Measurements from ENCODE around the gene MOB3A. TPM values are rescaled to one million over a fixed set of nuclear protein-coding genes. Genes with fewer than 3 reads are reported as not detected.
"Not testable (repeated sequence)": the region's sequence is repeated elsewhere in the genome, so short reads cannot be mapped to it uniquely, and the experiment has no call there.

Gene MOB3A
- total RNA-seq, 1 donor from 2014 or later = 161 TPM

DNA sequence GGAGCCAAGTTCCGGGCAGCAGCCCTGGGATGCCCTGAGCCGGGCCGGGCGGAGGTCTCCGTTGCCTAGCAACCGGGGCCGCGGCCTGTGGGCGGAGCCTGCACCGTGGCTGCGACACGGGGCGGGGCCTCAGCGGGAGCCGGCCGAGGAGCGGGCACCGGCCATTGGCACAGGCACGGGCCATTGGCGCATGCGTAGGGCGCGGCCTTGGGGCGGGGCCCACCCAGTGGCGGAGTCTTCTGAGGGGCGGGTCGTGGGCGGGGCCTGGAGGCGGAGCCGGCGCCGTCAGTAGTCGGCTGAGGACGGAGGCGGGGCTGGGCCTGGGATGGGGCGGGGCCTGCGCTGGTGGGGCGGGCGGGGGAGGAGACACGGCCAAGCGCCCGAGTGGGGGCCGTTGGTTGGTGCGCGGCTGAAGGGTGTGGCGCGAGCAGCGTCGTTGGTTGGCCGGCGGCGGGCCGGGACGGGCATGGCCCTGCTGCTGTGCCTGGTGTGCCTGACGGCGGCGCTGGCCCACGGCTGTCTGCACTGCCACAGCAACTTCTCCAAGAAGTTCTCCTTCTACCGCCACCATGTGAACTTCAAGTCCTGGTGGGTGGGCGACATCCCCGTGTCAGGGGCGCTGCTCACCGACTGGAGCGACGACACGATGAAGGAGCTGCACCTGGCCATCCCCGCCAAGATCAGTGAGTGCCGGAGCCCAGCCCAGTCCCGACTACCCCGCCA, 515 bp upstream of the MOB3A start, which contains the start of gene IZUMO4:
TSS of gene IZUMO4 (plus strand) at position 436 of the 723 bp plus-strand sequence. CDS start at position 467, 31 bp downstream.
- Mint-ChIP-seq H3K9me3 (no peaks in the 10 kb centered on the region), H3K27me3 (ENCODE audit: insufficient read depth) (no peaks in the 10 kb centered on the region), H3K4me1 (ENCODE audit: low read depth) (peaks cover 23% of the 10 kb centered on the region), H3K36me3 (ENCODE audit: low read depth) (peaks cover 24% of the 10 kb centered on the region), H3K4me3 (peak within 1 kb of the TSS; percentile 97), H3K27ac (peak within 1 kb of the TSS; percentile 91)
- peak; percentile 99 for DNase-seq (ENCODE audit: low spot score)
- intact Hi-C loops (cut with micrococcal nuclease) = loop anchor here (1.0 to 5.0 kb wide), 10 partner anchors 11 to 606 kb away; partner anchors contain the start of genes ABHD17A, AP3D1, MKNK2 and PCSK4

DNA sequence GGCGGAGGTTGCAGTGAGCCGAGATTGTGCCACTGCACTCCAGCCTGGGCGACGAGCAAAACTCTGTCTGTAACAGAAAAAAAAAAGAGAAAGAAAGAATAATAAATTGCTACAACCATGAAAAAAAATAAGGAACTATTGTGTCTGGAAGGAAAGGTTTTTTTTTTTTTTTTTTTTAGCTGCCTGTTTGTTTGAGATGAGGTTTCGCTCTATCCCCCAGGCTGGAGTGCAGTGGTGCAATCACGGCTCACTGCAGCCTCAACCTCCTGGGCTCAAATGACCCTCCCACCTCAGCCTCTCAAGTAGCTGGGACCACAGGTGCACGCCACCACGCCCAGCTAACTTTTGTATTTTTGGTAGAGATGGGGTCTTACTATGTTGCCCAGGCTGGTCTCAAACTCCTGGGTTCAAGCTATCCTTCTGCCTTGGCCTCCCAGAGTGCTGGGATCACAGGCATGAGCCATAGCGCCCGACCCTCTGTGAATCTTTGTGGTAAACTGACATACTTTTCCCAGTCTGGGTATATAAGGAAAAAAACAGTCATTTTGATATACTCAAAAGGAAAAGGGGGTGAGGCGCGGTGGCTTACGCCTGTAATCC, 4.1 kb downstream of the MOB3A start:
- H3K27me3 Mint-ChIP-seq (ENCODE audit: insufficient read depth); intact Hi-C loops (cut with micrococcal nuclease); H3K4me3 Mint-ChIP-seq; H3K27ac Mint-ChIP-seq; DNase-seq (ENCODE audit: low spot score); H3K9me3 Mint-ChIP-seq: not testable (repeated sequence)
- Mint-ChIP-seq H3K36me3 (ENCODE audit: low read depth) (peaks cover 28% of the 10 kb centered on the region), H3K4me1 (ENCODE audit: low read depth) (peaks cover 55% of the 10 kb centered on the region)

DNA sequence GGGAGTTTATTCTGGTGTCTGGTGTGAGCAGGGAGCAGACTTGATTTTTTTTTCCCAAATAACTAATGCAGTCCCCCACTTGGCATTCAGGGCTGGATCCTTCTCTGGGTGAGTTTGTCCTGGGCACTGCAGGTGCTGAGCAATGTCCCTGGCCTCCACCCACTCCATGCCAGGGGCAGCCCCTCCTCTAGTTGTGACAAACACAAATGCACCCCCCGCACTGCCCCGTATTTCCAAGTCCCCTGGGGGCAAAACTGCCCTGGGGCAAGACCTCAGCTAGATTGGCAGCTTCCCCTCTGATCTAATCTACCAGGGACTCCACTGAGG, 6.4 kb downstream of the MOB3A start:
- intact Hi-C loops (cut with micrococcal nuclease) = no loop called here
- peak overlapping the region; percentile 78 for H3K4me3 Mint-ChIP-seq
- H3K27me3 Mint-ChIP-seq (ENCODE audit: insufficient read depth) = peaks cover 2% of the 10 kb centered on the region
- peaks cover 32% of the 10 kb centered on the region for H3K36me3 Mint-ChIP-seq (ENCODE audit: low read depth)
- H3K9me3 Mint-ChIP-seq = no peaks in the 10 kb centered on the region
- DNase-seq (ENCODE audit: low spot score) = no peak
- H3K4me1 Mint-ChIP-seq (ENCODE audit: low read depth) = peaks cover 67% of the 10 kb centered on the region
- H3K27ac Mint-ChIP-seq = peak overlapping the region; percentile 93

DNA sequence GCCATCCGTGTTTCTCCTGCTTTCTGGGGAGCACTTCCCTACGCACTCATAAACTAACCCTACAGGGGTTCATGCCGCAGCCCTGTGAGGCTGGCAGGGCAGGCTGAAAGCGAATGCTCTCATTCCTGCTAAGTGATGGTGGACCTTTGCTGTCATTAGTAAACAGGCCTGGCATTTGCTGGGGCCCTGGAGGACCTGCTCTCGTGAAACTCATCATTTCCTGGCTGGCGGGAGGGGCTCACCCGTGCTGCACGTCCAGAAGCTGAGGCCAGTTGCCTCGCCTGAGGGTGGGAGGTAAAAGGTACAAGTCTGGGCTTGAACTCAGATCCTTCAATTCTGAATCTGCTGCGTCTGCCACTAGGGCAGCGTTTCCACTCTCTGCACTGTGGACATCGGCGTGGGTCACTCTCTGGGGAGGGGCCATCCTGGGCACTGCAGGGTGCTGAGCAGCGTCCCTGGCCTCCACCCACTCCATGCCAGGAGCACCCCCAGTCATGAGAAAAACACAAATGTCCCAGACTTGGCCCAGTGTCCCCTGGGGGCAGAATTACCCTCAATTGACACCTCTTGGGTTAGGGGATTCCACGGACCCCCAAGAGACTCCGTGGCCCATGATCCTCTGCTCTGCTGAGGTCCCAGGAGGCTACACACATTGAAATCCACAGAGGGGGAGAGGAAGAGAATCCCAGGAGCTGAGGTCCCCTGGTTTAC, 7.0 kb downstream of the MOB3A start:
- no peak for DNase-seq (ENCODE audit: low spot score)
- Mint-ChIP-seq H3K9me3 (no peaks in the 10 kb centered on the region), H3K4me3 (no peak overlapping the region), H3K27ac (peak overlapping the region; percentile 93), H3K27me3 (ENCODE audit: insufficient read depth) (peaks cover 2% of the 10 kb centered on the region), H3K4me1 (ENCODE audit: low read depth) (peaks cover 62% of the 10 kb centered on the region), H3K36me3 (ENCODE audit: low read depth) (peaks cover 28% of the 10 kb centered on the region)
- intact Hi-C loops (cut with micrococcal nuclease) = no loop called here

DNA sequence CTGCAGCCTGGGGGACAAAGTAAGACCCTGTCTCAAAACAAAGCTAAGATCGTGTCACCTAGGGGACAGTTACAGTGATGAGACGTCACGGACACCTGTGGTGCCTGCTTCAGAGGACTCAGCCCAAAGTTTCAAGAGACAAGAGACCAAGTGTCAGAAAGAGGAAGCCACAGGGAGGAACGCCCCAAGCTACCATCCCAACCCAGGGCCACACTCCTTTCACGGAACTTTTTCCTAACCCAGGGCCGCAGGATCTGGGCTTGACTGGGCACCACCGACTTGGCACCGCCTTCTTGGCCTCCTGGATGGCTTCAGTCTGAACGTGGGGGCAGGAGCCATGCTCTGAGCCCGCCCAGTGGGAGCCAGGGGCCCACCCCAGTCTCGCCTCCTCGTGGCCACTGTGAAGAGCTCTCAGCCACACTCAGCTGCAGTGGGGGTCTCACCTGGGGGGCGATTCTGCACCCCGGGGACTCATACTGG, 8.5 kb downstream of the MOB3A start:
- H3K36me3 Mint-ChIP-seq (ENCODE audit: low read depth) = peaks cover 31% of the 10 kb centered on the region
- no peaks in the 10 kb centered on the region for H3K9me3 Mint-ChIP-seq
- H3K4me3 Mint-ChIP-seq = peak overlapping the region; percentile 59
- intact Hi-C loops (cut with micrococcal nuclease) = no loop called here
- H3K4me1 Mint-ChIP-seq (ENCODE audit: low read depth) = peaks cover 63% of the 10 kb centered on the region
- H3K27me3 Mint-ChIP-seq (ENCODE audit: insufficient read depth) = peaks cover 2% of the 10 kb centered on the region
- H3K27ac Mint-ChIP-seq = peak overlapping the region; percentile 94
- DNase-seq (ENCODE audit: low spot score) = no peak

DNA sequence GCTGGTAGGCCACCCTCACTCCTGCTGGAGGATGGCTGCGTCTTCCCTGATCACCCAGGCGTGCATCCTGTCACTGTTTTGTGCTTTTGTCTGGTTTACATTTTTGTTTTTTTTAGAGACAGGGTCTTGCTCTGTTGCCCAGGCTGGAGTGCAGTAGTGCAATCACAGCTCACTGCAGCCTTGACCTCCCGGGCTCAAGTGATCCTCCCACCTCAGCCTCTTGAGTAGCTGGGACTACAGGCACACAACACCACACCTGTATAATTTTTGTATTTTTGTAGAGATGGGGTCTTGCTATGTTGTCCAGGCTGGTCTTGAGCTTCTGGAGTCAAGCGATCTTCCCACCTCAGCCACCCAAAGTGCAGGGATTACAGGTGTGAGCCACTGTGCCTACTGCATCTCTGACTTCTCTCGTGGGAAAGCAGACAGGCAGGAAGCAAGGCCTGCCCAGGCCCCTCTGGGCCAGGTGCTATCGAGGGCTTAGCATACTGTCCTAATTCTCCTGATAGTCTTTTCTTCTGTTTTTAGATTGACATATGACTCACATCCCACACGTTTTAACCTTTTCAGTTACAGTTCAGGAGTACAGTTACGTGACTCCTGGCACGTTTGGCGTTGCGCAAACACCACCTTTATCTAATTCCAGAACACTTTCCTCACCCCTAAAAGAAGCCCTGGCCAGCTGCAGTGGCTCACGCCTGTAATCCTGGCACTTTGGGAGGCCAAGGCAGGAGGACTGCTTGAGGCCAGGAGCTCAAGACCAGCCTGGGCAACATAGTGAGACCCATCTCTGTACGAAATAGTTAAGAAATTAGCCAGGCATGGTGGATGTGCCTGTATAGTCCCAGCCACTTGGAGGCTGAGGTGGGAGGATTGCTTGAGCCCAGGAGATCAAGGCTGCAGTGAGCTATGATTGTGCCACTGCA, 9.2 kb downstream of the MOB3A start:
- intact Hi-C loops (cut with micrococcal nuclease); DNase-seq (ENCODE audit: low spot score); H3K9me3 Mint-ChIP-seq; H3K27me3 Mint-ChIP-seq (ENCODE audit: insufficient read depth): not testable (repeated sequence)
- H3K4me3 Mint-ChIP-seq = peak overlapping the region; percentile 59
- H3K4me1 Mint-ChIP-seq (ENCODE audit: low read depth) = peaks cover 66% of the 10 kb centered on the region
- H3K36me3 Mint-ChIP-seq (ENCODE audit: low read depth) = peaks cover 37% of the 10 kb centered on the region
- peak overlapping the region; percentile 94 for H3K27ac Mint-ChIP-seq

DNA sequence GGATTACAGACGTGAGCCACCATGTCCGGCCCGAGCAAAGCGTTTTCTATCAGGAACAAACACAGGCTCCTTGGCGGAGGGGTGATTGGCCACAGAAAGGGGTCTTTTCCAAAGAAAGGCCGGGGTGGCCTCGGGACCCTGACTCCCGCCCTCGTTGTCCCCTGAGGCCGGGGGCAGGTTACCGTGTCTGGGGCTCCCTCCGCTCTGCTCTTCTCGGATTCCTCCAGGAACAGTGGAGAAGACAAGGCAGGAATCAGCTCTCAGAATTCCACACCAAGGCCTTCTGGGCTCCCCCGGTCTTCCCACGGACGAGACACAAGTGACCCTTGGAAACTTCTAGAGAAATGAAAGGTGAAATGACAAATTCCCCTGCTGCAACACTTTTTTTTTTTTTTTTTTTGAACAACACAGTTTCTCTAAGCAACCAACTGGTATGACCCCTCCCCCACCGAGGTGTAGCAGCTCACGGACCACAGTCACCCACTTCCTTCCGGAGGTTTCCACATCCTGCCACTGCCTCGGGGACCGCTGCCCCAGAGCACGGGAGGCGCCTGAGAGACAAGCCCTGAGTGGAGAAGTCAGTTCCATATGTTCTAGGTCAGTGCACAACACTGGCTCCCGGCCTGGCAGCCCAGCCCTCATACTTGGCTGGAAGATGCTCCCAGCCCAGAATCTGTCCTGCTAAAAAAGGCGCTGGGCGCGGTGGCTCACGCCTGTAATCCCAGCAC, 11.0 kb downstream of the MOB3A start:
- Mint-ChIP-seq H3K4me1 (ENCODE audit: low read depth) (peaks cover 69% of the 10 kb centered on the region), H3K27ac (peak overlapping the region; percentile 96), H3K4me3 (peak overlapping the region; percentile 94), H3K9me3 (no peaks in the 10 kb centered on the region), H3K36me3 (ENCODE audit: low read depth) (peaks cover 43% of the 10 kb centered on the region), H3K27me3 (ENCODE audit: insufficient read depth) (peaks cover 2% of the 10 kb centered on the region)
- intact Hi-C loops (cut with micrococcal nuclease) = loop anchor here (1.0 kb wide), 5 partner anchors 11 to 66 kb away; partner anchors contain the start of genes AP3D1, IZUMO4 and MOB3A
- peak; percentile 96 for DNase-seq (ENCODE audit: low spot score)

DNA sequence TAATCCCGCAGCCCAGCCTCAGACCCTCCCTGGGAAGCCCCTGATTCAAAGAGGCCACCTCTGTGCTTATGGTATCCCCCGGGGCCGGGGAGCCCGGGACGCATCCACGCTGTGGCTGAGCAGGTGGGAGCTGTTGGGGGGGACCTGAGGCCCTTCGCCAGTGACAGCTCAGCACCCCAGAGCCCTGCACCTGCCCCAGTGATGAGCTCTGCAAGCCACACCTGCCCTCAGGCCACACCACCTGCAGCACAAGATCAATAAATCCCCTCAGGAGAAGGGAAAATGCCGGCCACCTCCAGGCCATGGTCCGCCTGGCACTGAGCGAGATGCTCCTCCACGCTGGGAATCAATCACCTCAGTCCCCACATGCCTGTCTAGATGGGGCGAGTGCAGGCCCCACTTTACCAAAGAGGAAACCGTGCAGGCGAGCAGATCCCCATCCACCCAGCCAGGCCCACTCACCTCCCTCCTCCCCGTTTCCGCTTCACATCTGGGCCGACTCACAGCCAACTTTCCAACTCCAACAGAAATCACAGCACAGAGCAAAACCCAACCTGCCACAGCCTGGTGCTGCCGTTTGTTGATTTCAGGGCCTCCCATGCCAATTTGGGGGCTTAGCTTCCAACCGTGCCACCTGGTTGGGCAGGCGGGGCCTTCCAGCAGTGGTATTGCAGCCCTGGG, 12.8 kb downstream of the MOB3A start:
- peak; percentile 60 for DNase-seq (ENCODE audit: low spot score)
- H3K4me1 Mint-ChIP-seq (ENCODE audit: low read depth) = peaks cover 65% of the 10 kb centered on the region
- H3K9me3 Mint-ChIP-seq = no peaks in the 10 kb centered on the region
- peaks cover 2% of the 10 kb centered on the region for H3K27me3 Mint-ChIP-seq (ENCODE audit: insufficient read depth)
- peaks cover 47% of the 10 kb centered on the region for H3K36me3 Mint-ChIP-seq (ENCODE audit: low read depth)
- peak overlapping the region; percentile 94 for H3K4me3 Mint-ChIP-seq
- H3K27ac Mint-ChIP-seq = peak overlapping the region; percentile 96
- intact Hi-C loops (cut with micrococcal nuclease) = loop anchor here (2.0 kb wide), 1 partner anchor 15 kb away; no protein-coding TSS in a partner anchor

DNA sequence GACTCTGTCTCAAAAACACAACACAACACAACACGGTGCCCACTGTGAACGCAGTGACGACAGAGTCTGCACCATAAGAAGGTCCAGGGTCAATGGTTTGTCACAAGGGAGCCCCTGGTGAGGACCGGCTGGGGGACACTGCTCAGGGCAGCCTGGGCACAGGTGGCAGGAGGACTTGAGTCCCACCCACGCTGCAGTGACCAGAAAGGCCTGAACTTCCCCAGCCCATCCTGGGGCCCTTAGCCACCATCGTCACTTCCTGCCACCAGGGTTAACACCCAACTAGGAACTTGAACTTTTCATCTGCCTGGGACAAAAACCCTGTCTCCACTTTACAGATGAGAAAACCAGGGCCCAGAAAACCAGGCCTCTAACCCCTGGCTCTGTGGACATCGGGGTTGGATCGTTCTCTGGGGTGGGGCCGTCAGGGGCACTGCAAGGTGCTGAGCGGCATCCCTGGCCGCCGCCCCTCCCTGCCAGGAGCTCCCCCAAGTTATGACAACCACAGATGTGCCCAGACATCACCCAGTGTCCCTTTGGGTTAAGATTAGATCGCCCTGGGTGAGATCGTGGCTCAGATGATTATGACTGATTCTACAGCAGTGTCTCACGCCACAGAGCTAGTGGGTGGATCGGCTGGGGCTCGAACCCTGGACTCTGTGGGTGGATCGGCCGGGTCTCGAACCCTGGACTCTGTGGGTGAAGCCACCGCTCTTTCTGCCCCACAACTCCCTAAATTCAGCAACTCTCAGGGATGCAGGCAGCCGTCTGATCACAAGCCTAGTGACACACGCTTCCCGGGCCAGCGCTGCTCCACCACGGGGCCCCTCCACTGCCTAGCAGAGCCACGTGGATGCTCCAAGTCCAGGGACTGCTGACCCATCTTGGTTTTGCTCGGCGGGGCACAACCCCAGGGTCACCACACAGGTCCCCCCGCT, 14.0 kb downstream of the MOB3A start:
- peaks cover 2% of the 10 kb centered on the region for H3K27me3 Mint-ChIP-seq (ENCODE audit: insufficient read depth)
- peaks cover 47% of the 10 kb centered on the region for H3K36me3 Mint-ChIP-seq (ENCODE audit: low read depth)
- peak; percentile 53 for DNase-seq (ENCODE audit: low spot score)
- peaks cover 54% of the 10 kb centered on the region for H3K4me1 Mint-ChIP-seq (ENCODE audit: low read depth)
- H3K27ac Mint-ChIP-seq = peak overlapping the region; percentile 96
- H3K9me3 Mint-ChIP-seq = no peaks in the 10 kb centered on the region
- intact Hi-C loops (cut with micrococcal nuclease) = loop anchor here (1.0 to 2.0 kb wide), 2 partner anchors 13 to 21 kb away; no protein-coding TSS in a partner anchor
- H3K4me3 Mint-ChIP-seq = peak overlapping the region; percentile 94

DNA sequence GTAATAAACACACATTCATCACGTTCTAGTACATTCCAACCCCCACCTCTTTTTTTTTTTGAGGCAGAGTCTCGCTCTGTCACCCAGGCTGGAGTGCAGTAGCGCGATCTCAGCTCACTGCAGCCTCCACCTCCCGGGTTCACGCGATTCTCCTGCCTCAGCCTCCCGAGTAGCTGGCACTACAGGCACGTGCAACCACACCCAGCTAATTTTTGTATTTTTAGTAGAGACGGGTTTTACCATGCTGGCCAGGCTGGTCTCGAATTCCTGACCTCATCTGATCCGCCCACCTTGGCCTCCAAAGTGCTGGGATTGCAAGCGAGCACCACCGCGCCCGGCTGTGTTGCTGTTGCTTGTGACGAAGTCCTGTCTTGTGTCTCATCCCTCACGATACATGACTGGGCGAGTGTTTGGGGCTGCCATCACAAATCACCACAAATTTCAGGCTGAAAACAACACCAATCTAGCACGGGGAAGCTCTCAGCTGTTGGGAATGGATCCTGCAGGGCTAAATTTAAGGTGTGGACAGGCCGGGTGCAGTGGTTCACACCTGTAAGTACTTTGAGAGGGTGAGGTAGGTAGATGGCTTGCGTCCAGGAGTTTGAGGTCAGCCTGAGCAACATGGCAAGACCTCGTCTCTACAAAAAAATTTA, 15.7 kb downstream of the MOB3A start:
- Mint-ChIP-seq H3K9me3 (no peaks in the 10 kb centered on the region), H3K36me3 (ENCODE audit: low read depth) (peaks cover 48% of the 10 kb centered on the region), H3K27me3 (ENCODE audit: insufficient read depth) (peaks cover 2% of the 10 kb centered on the region), H3K4me3 (peak overlapping the region; percentile 78), H3K4me1 (ENCODE audit: low read depth) (peaks cover 44% of the 10 kb centered on the region), H3K27ac (peak overlapping the region; percentile 78)
- intact Hi-C loops (cut with micrococcal nuclease) = no loop called here
- no peak for DNase-seq (ENCODE audit: low spot score)

All from activated T-helper 1 cell treated with anti-CD3 and anti-CD28 coated beads, Interleukin-12 subunit alpha, Interleukin-12 subunit beta, Interleukin-2, Interleukin-4 antibody, amounts not matched to agents 30 ng/mL and 10 ng/mL and 1 ng/mL, durations not matched to agents 14 hours and 24 hours and 36 hours (primary cell).